BE2C (cell line): ENCODE results near the gene PLA2G10.

Experiments used
- DNase-seq: peaks from one replicate; pipeline ENCODE4 v3.0.0-alpha.2; 2020
- H3K27me3 ChIP-seq: fragments of 250-450 bp; sonication (Bioruptor Pico); 2 replicates; pipeline ENCODE4 v1.5.1; 2020; ENCODE audit warnings: mild to moderate bottlenecking
- H3K36me3 ChIP-seq: fragments of 250-450 bp; sonication (Bioruptor Pico); 2 replicates; pipeline ENCODE4 v1.5.1; 2020; ENCODE audit warnings: mild to moderate bottlenecking
- H3K4me1 ChIP-seq: fragments of 250-450 bp; sonication (Bioruptor Pico); 2 replicates; pipeline ENCODE4 v1.5.1; 2020
- H3K4me3 ChIP-seq: 2 replicates; pipeline ENCODE4 v1.5.1; 2011; ENCODE audit warnings: low read depth, low read length
- H3K9me3 ChIP-seq: fragments of 250-450 bp; sonication (Bioruptor Pico); 2 replicates; pipeline ENCODE4 v1.5.1; 2020
- TF ChIP-seq, protein P1 (sequence below): IDR thresholded peaks from 2 replicates; pipeline ENCODE4 v1.5.1; 2012; ENCODE audit warnings: mild to moderate bottlenecking, low read depth, low read length

The PLA2G10 gene

DNA sequence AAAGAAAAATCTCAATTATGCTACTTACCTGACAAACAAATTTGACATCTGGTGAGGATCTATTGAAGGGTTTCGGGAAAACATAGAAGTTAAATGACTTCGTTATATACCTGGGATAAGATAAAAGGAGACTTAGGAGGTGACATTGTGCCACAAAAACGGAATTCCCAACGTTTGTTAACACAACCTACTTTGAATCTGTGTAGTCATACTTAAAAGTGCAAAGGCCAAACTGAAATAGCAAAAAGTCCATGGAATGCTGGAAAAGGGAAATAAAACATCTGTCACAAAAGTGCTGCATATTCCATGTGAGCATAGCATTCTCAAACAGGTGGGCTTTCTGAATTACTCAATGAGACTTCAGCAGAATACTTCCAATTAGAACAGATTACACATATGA, 67.0 kb downstream of the PLA2G10 start:
- Histone ChIP-seq H3K36me3 (peaks cover 8% of the 10 kb centered on the region), H3K4me1 (no peaks in the 10 kb centered on the region), H3K4me3 (no peak overlapping the region), H3K9me3 (no peaks in the 10 kb centered on the region), H3K27me3 (no peaks in the 10 kb centered on the region)
- DNase-seq, result no peak
- TF ChIP-seq, protein P1, sequence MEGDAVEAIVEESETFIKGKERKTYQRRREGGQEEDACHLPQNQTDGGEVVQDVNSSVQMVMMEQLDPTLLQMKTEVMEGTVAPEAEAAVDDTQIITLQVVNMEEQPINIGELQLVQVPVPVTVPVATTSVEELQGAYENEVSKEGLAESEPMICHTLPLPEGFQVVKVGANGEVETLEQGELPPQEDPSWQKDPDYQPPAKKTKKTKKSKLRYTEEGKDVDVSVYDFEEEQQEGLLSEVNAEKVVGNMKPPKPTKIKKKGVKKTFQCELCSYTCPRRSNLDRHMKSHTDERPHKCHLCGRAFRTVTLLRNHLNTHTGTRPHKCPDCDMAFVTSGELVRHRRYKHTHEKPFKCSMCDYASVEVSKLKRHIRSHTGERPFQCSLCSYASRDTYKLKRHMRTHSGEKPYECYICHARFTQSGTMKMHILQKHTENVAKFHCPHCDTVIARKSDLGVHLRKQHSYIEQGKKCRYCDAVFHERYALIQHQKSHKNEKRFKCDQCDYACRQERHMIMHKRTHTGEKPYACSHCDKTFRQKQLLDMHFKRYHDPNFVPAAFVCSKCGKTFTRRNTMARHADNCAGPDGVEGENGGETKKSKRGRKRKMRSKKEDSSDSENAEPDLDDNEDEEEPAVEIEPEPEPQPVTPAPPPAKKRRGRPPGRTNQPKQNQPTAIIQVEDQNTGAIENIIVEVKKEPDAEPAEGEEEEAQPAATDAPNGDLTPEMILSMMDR, result no peak
